GM21381 (cell line): ENCODE data around the gene EFR3B.
"Not testable (repeated sequence)": the region's sequence is repeated elsewhere in the genome, so short reads cannot be mapped to it uniquely, and the experiment has no call there.

Experiments
- ATAC-seq: cut with Tn5 transposase; IDR thresholded peaks from one replicate; pipeline ENCODE4 v1.9.1; 2021; ENCODE audit warnings: mild to moderate bottlenecking, moderate library complexity; ENCODE audit not compliant: unreplicated experiment

The EFR3B gene

GRCh38 chr2:25141120-25141519 is 99.2 kb downstream of the EFR3B start:
- no peak for ATAC-seq

GRCh38 chr2:25145803-25146202 is 103.9 kb downstream of the EFR3B start:
- ATAC-seq: no peak

- no peak for ATAC-seq
Measured at GRCh38 chr2:25146896-25147295, 105.0 kb downstream of the EFR3B start.

- no peak for ATAC-seq
Measured at GRCh38 chr2:25149646-25150045, 107.8 kb downstream of the EFR3B start.

- not testable (repeated sequence) for ATAC-seq
Measured at GRCh38 chr2:25150993-25151392, 109.1 kb downstream of the EFR3B start.

- ATAC-seq: no peak
Measured at GRCh38 chr2:25151718-25152117, 109.8 kb downstream of the EFR3B start.

- ATAC-seq: no peak
Measured at GRCh38 chr2:25155401-25155800, 113.5 kb downstream of the EFR3B start.

- ATAC-seq: no peak
Measured at GRCh38 chr2:25158096-25158852, 116.4 kb downstream of the EFR3B start.

- ATAC-seq: no peak
Measured at GRCh38 chr2:25159949-25160348, 118.1 kb downstream of the EFR3B start.

GRCh38 chr2:25160376-25160775 is 118.5 kb downstream of the EFR3B start:
- ATAC-seq: no peak

GRCh38 chr2:25161055-25161781 is 119.3 kb downstream of the EFR3B start:
- ATAC-seq: no peak

GRCh38 chr2:25162061-25162460 is 120.2 kb downstream of the EFR3B start:
- ATAC-seq: not testable (repeated sequence)

GRCh38 chr2:25164561-25164960 is 122.7 kb downstream of the EFR3B start:
- no peak for ATAC-seq

- peak; percentile 79 for ATAC-seq
Measured at GRCh38 chr2:25165992-25166875, 124.4 kb downstream of the EFR3B start.

GRCh38 chr2:25168256-25169072 is 126.6 kb downstream of the EFR3B start, which contains the start of gene POMC:
Gene POMC, minus strand, starts transcription at chr2:25168580. Its CDS starts 3,808 bp downstream, at chr2:25164772.
- ATAC-seq: no peak

GRCh38 chr2:25169073-25169470 is 127.2 kb downstream of the EFR3B start:
- ATAC-seq: no peak

GRCh38 chr2:25170888-25171287 is 129.0 kb downstream of the EFR3B start:
- ATAC-seq: no peak

- ATAC-seq: no peak
Measured at GRCh38 chr2:25173719-25174118, 131.8 kb downstream of the EFR3B start.

GRCh38 chr2:25174192-25174861 is 132.5 kb downstream of the EFR3B start:
- no peak for ATAC-seq

GRCh38 chr2:25176138-25176537 is 134.3 kb downstream of the EFR3B start:
- no peak for ATAC-seq
